OCI-LY1 (cell line): ENCODE measurements around the gene MOB3A.

ENCODE experiments used
- EZH2 ChIP-seq: fragments of 200-600 bp; sonication (generic), shearing (Covaris generic); IDR thresholded peaks from 2 replicates; pipeline ENCODE4 v1.8.0; 2017; ENCODE audit warnings: borderline replicate concordance, mixed run types, mild to moderate bottlenecking, antibody characterized with exemption, low read length, moderate library complexity, mixed read lengths
- TF ChIP-seq, protein P1 (sequence below): fragments of 200-600 bp; sonication (generic), shearing (Covaris generic); IDR thresholded peaks from 2 replicates; pipeline ENCODE4 v1.5.1; 2017; ENCODE audit warnings: mild to moderate bottlenecking, antibody characterized with exemption, low read length, moderate library complexity, mixed read lengths

DNA sequence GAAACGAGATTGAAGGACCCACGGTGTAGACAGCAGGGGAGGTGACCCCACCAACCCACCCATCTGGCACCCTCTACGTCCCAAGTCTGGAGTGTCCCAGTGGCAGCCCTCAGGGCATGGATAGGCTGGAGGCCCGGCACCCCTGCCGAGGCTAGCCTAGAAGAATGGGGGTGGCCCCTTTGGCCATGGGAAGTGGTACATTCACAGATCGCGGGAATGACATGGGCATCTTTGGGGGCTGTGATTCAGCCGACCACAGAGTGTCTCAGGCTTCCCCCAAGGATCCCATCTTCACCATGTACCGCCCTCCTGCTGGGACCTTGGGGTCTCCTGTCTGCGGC lies 33.8 kb downstream of the MOB3A start:
- TF ChIP-seq EZH2, result no peak
- TF ChIP-seq, protein P1, sequence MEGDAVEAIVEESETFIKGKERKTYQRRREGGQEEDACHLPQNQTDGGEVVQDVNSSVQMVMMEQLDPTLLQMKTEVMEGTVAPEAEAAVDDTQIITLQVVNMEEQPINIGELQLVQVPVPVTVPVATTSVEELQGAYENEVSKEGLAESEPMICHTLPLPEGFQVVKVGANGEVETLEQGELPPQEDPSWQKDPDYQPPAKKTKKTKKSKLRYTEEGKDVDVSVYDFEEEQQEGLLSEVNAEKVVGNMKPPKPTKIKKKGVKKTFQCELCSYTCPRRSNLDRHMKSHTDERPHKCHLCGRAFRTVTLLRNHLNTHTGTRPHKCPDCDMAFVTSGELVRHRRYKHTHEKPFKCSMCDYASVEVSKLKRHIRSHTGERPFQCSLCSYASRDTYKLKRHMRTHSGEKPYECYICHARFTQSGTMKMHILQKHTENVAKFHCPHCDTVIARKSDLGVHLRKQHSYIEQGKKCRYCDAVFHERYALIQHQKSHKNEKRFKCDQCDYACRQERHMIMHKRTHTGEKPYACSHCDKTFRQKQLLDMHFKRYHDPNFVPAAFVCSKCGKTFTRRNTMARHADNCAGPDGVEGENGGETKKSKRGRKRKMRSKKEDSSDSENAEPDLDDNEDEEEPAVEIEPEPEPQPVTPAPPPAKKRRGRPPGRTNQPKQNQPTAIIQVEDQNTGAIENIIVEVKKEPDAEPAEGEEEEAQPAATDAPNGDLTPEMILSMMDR, result no peak
